H1 (cell line): ENCODE data around the gene ACOX1. TPM values are rescaled to one million over a fixed set of nuclear protein-coding genes. Genes with fewer than 3 reads are reported as not detected.

ENCODE experiments used
- CTCF ChIA-PET: fragments of 300-600 bp; sonication (Branson Sonifier 250); formaldehyde crosslinking; loops from one replicate; lab custom pipeline; 2021; ENCODE audit not compliant: partially characterized antibody; lab: Charles Lee
- POLR2A ChIA-PET: fragments of 300-600 bp; sonication (Branson Sonifier 250); formaldehyde crosslinking; loops from one replicate; lab custom pipeline; 2021; ENCODE audit warnings: inconsistent platforms; ENCODE audit not compliant: partially characterized antibody; lab: Charles Lee
- DNase-seq, 2 experiments: peaks; one replicate each; pipeline versions ENCODE4 v3.0.0 to v3.0.0-alpha.2; 2010 to 2022; ENCODE audit warnings: low spot score in 2 of 2, low read depth in 1 of 2, mixed read lengths in 1 of 2
- FAIRE-seq: peaks from 2 replicates; lab custom pipeline; 2011; peaks lifted over from hg19 to GRCh38; lab: Jason Lieb, UNC
- H2AFZ ChIP-seq: 2 replicates; pipeline ENCODE4 v1.8.1; 2012; ENCODE audit warnings: low read length, inconsistent platforms
- H2AK5ac ChIP-seq: 2 replicates; pipeline ENCODE4 v1.6.1; 2013; ENCODE audit warnings: low read depth, low read length
- H2BK120ac ChIP-seq: replicated peaks from 2 replicates; pipeline ENCODE3; 2013; ENCODE audit warnings: low read depth, low read length, inconsistent platforms
- H2BK12ac ChIP-seq: 2 replicates; pipeline ENCODE4 v1.6.1; 2013; ENCODE audit warnings: low read depth, low read length
- H2BK15ac ChIP-seq: 2 replicates; pipeline ENCODE4 v1.6.1; 2013; ENCODE audit warnings: low read length
- H2BK20ac ChIP-seq: 2 replicates; pipeline ENCODE4 v1.6.1; 2013; ENCODE audit warnings: low read length
- H2BK5ac ChIP-seq: 2 replicates; pipeline ENCODE4 v1.6.1; 2013; ENCODE audit warnings: low read depth, low read length
- H3K14ac ChIP-seq: 2 replicates; pipeline ENCODE4 v1.6.1; 2013; ENCODE audit warnings: inconsistent platforms; ENCODE audit not compliant: insufficient read length
- H3K18ac ChIP-seq: 2 replicates; pipeline ENCODE4 v1.6.1; 2013; ENCODE audit warnings: low read length; ENCODE audit errors: extremely low read depth
- H3K23ac ChIP-seq: 2 replicates; pipeline ENCODE4 v1.6.1; 2013; ENCODE audit warnings: inconsistent platforms; ENCODE audit not compliant: insufficient read length
- H3K23me2 ChIP-seq: 2 replicates; pipeline ENCODE4 v1.6.1; 2013; ENCODE audit warnings: low read depth, low read length
- H3K27ac ChIP-seq: 2 replicates; pipeline ENCODE4 v1.6.1; 2011; ENCODE audit warnings: low read depth, low read length, inconsistent platforms
- H3K27me3 ChIP-seq, 4 experiments: replicated peaks in 1 of 4; 1 replicate in 1 of 4; 2 replicates in 3 of 4; pipeline versions ENCODE4 v1.6.1 to v1.8.1; 2011 to 2013; ENCODE audit warnings: low read length in 3 of 4, mild to moderate bottlenecking in 3 of 4, inconsistent platforms in 2 of 4, mixed read lengths in 2 of 4, moderate library complexity in 1 of 4; ENCODE audit not compliant: control insufficient read depth in 3 of 4, insufficient read depth in 3 of 4; ENCODE audit errors: extremely low read depth in 1 of 4
- H3K36me3 ChIP-seq, 4 experiments: 2 replicates each; pipeline versions ENCODE4 v1.6.1 to v1.8.1; 2011 to 2013; ENCODE audit warnings: mild to moderate bottlenecking in 4 of 4, low read length in 3 of 4, moderate library complexity in 2 of 4, control low read depth in 1 of 4, inconsistent platforms in 1 of 4; ENCODE audit not compliant: insufficient read depth in 4 of 4, control insufficient read depth in 2 of 4
- H3K4ac ChIP-seq: replicated peaks from 2 replicates; pipeline ENCODE3; 2013; ENCODE audit warnings: low read length, low read depth, mixed read lengths, inconsistent platforms; ENCODE audit not compliant: insufficient read length
- H3K4me1 ChIP-seq, 4 experiments: replicated peaks in 1 of 4; 1 replicate in 1 of 4; 2 replicates in 3 of 4; pipeline versions ENCODE4 v1.6.1 to v1.8.1; 2011 to 2013; ENCODE audit warnings: low read length in 3 of 4, inconsistent platforms in 2 of 4, mixed read lengths in 1 of 4; ENCODE audit not compliant: insufficient read depth in 4 of 4, control insufficient read depth in 3 of 4
- H3K4me2 ChIP-seq, 2 experiments: 2 replicates each; pipeline versions ENCODE4 v1.6.1 to v1.8.1; 2011 to 2013; ENCODE audit warnings: low read depth in 2 of 2, low read length in 2 of 2, control low read depth in 1 of 2, inconsistent platforms in 1 of 2, mild to moderate bottlenecking in 1 of 2; ENCODE audit not compliant: insufficient read depth in 1 of 2
- H3K4me3 ChIP-seq, 4 experiments: fragments of 200-600, 300-600 bp in 1 of 4; sonication (generic), shearing (Covaris generic), sonication (Bioruptor Twin) in 1 of 4; 2 replicates each; pipeline versions ENCODE4 v1.5.1 to v1.8.1; 2011 to 2016; ENCODE audit warnings: low read length in 4 of 4, low read depth in 3 of 4, control low read depth in 2 of 4, inconsistent platforms in 2 of 4, mild to moderate bottlenecking in 2 of 4, mixed read lengths in 1 of 4, moderate library complexity in 1 of 4; ENCODE audit not compliant: insufficient read depth in 2 of 4; ENCODE audit errors: extremely low read depth in 1 of 4
- H3K56ac ChIP-seq: replicated peaks from 2 replicates; pipeline ENCODE3; 2013; ENCODE audit warnings: low read depth, mild to moderate bottlenecking, mixed read lengths, low read length, inconsistent platforms; ENCODE audit not compliant: insufficient read length
- H3K79me1 ChIP-seq: 2 replicates; pipeline ENCODE4 v1.6.1; 2013; ENCODE audit warnings: low read depth, low read length, control low read depth
- H3K79me2 ChIP-seq, 2 experiments: 2 replicates each; pipeline versions ENCODE4 v1.6.1 to v1.8.1; 2012 to 2013; ENCODE audit warnings: low read length in 2 of 2, mild to moderate bottlenecking in 2 of 2, inconsistent platforms in 1 of 2; ENCODE audit not compliant: insufficient read depth in 2 of 2, control insufficient read depth in 1 of 2
- H3K9ac ChIP-seq, 4 experiments: replicated peaks in 1 of 4; 1 replicate in 1 of 4; 2 replicates in 3 of 4; pipeline versions ENCODE4 v1.6.1 to v1.8.1; 2011 to 2013; ENCODE audit warnings: low read depth in 3 of 4, low read length in 3 of 4, control low read depth in 2 of 4, mild to moderate bottlenecking in 2 of 4, moderate library complexity in 2 of 4, inconsistent platforms in 1 of 4; ENCODE audit errors: extremely low read depth in 1 of 4
- H3K9me3 ChIP-seq, 2 experiments: 2 replicates each; pipeline versions ENCODE4 v1.6.1 to v1.8.1; 2012 to 2013; ENCODE audit warnings: mild to moderate bottlenecking in 2 of 2, moderate library complexity in 2 of 2, control low read depth in 1 of 2, inconsistent platforms in 1 of 2, low read depth in 1 of 2, low read length in 1 of 2, mixed read lengths in 1 of 2; ENCODE audit not compliant: insufficient read depth in 2 of 2
- H4K20me1 ChIP-seq, 2 experiments: replicated peaks in 1 of 2; 2 replicates each; pipeline versions ENCODE3 to v1.8.1; 2011 to 2013; ENCODE audit warnings: inconsistent platforms in 2 of 2, low read length in 2 of 2, mild to moderate bottlenecking in 1 of 2; ENCODE audit not compliant: insufficient read depth in 2 of 2, control insufficient read depth in 1 of 2
- H4K5ac ChIP-seq: 2 replicates; pipeline ENCODE4 v1.6.1; 2013; ENCODE audit warnings: low read length, low read depth, mixed read lengths, inconsistent platforms; ENCODE audit not compliant: insufficient read length
- H4K8ac ChIP-seq: 2 replicates; pipeline ENCODE4 v1.8.0; 2013; ENCODE audit warnings: mild to moderate bottlenecking, moderate library complexity, low read length, inconsistent platforms; ENCODE audit not compliant: insufficient read depth; ENCODE audit errors: extremely low read depth
- H4K91ac ChIP-seq: replicated peaks from 2 replicates; pipeline ENCODE3; 2013; ENCODE audit warnings: low read length, mixed read lengths, inconsistent platforms; ENCODE audit not compliant: insufficient read length
- YY1 ChIP-seq: IDR thresholded peaks from 2 replicates; pipeline ENCODE4 v1.6.1; 2011; ENCODE audit warnings: low read depth, mild to moderate bottlenecking, low read length
- WGBS, 2 experiments: shearing (Covaris generic) in 1 of 2; methylation state at CpG; one replicate each; pipeline versions ENCODE4 v1.1.6 to v1.1.7; 2013 to 2015; ENCODE audit warnings: low lambda C conversion rate in 2 of 2, mixed read lengths in 2 of 2, inconsistent platforms in 1 of 2, low coverage in 1 of 2, missing lambda C conversion rate in 1 of 2; ENCODE audit not compliant: insufficient replicate concordance in 2 of 2, insufficient coverage in 1 of 2, insufficient read length in 1 of 2; ENCODE audit errors: extremely low coverage in 1 of 2, missing lambda C conversion rate in 1 of 2; 5-methylcytosine and 5-hydroxymethylcytosine counted together
- polyA plus RNA-seq, 7 experiments: library from polyadenylated mRNA; depleted of rRNA in 3 of 7; stranded (reverse) in 5 of 7; unstranded in 2 of 7; fragments of >200 nt in 5 of 7; fragments of 200-250 nt in 2 of 7; gene quantifications; 1 replicate in 5 of 7; 2 replicates in 1 of 7; 4 replicates in 1 of 7; pipeline versions ENCODE4 v1.2.1 to v1.2.3, GENCODE V29; 2011 to 2013; ENCODE audit warnings: missing spikeins in 2 of 7, mixed read lengths in 2 of 7
- total RNA-seq: library from RNA; stranded (reverse); fragmentation: NEBNext Ultra II Directional; extraction: Animal tissue kit (Norgen Biotek cat#: 25700); gene quantifications from 2 replicates; pipeline ENCODE4 v1.2.1, GENCODE V29; 2021

ACOX1 gene
- total and polyA plus RNA-seq, 2 of the 8 experiments (the other 6 are each of a cell fraction or from before 2014, with no cell fraction given): 10.5 to 30.4 TPM

DNA sequence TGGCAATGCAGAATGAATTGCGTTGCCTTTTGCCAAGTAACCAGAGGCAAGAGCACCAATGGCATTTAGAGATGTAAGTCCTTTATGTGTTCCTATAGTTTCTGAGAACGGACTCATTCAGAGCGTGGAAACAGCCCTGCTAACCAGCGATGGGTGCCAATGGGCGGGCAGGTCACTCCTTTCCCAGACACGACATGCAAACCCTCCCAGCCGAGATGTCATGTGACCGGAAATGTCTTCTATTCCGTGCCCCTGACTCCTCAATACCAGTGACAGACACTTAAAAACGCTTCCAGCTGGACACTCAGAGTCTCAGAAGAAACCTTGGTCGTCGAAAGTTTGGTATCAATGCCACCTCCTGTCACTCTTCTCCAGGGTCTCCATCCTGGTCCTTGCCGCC, 41.3 kb downstream of the ACOX1 start:
- DNase-seq (no peak), FAIRE-seq (no peak)
- H3K18ac ChIP-seq: no peak overlapping the region
- no peak overlapping the region for H4K8ac ChIP-seq
- POLR2A ChIA-PET: interaction anchor here (1.2 kb wide), 1 partner anchor 9 kb away, joined by 3 read pairs; no protein-coding TSS in a partner anchor
- no peak overlapping the region for H3K9ac ChIP-seq
- WGBS, 2 experiments: 94% methylated on average over 13 of the region's 13 CpGs; no CpG with 5 or more reads in 1 of the 2 experiments
- no peak overlapping the region for H3K4me2 ChIP-seq
- H3K9me3 ChIP-seq: no peaks in the 10 kb centered on the region
- peaks cover 4% of the 10 kb centered on the region; the same call in 1 of the 2 replicates for H3K23me2 ChIP-seq
- no peak overlapping the region for H3K4ac ChIP-seq
- no peak for TF ChIP-seq YY1
- H3K14ac ChIP-seq: no peak overlapping the region
- no peak overlapping the region for H3K23ac ChIP-seq
- CTCF ChIA-PET: interaction anchor here (1.3 to 4.6 kb wide), 3 partner anchors 10 to 23 kb away, joined by 3 to 26 read pairs (median 6); no protein-coding TSS in a partner anchor
- no peak overlapping the region for H2BK15ac ChIP-seq
- H3K27me3 ChIP-seq: no peaks in the 10 kb centered on the region
- 0 out of 2 replicates have a peak overlapping the region, but pooled peaks have one; percentile 28 for H2BK12ac ChIP-seq
- no peak overlapping the region for H3K56ac ChIP-seq
- no peaks in the 10 kb centered on the region for H3K79me1 ChIP-seq
- H4K5ac ChIP-seq: no peak overlapping the region
- H2AFZ ChIP-seq: no peak overlapping the region
- H3K4me1 ChIP-seq: peaks cover 0 to 3% (median 2%) of the 10 kb centered on the region in 4 experiments; a peak in 3 of 7 replicates
- no peak overlapping the region for H2BK20ac ChIP-seq
- no peak overlapping the region for H4K91ac ChIP-seq
- no peaks in the 10 kb centered on the region for H4K20me1 ChIP-seq
- H3K79me2 ChIP-seq: no peaks in the 10 kb centered on the region
- H2BK5ac ChIP-seq: no peak overlapping the region
- H3K36me3 ChIP-seq: no peaks in the 10 kb centered on the region
- H3K4me3 ChIP-seq: no peak overlapping the region
- no peak overlapping the region for H3K27ac ChIP-seq
- H2BK120ac ChIP-seq: no peak overlapping the region
- H2AK5ac ChIP-seq: no peak overlapping the region
